ENCODE results near the gene ERC1.

ERC1 gene

GRCh38 chr12:1463073-1463905 is 472.3 kb downstream of the ERC1 start:
- DNase-seq, result no peak

DNA sequence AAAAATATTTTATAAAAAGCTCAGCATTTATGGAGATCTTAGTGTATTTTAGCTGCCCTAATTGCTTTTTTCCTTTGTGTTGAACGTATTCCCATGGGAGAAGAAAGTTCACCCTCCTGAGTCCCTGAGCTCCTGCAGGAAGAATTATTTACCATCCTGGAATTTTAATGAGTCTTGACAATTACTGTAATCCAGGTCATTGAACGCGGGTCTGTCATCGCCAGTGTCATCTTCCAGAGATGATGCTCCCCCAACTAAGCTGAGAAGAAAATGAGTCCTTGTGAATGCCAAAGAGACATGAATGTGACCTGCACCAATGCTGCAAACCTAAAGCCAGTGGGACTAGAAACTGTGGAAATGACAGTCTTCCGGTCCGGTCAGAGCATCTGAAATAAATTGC is 473.9 kb downstream of the ERC1 start:
- no peak for DNase-seq

- no peak for DNase-seq
Observed at GRCh38 chr12:1465990-1466389, 475.0 kb downstream of the ERC1 start.

GRCh38 chr12:1466481-1467154 is 475.6 kb downstream of the ERC1 start:
- no peak for DNase-seq

- DNase-seq, result no peak
Observed at GRCh38 chr12:1467710-1468109, 476.7 kb downstream of the ERC1 start.

- DNase-seq, result no peak
Observed at GRCh38 chr12:1469070-1469469, 478.0 kb downstream of the ERC1 start.

DNA sequence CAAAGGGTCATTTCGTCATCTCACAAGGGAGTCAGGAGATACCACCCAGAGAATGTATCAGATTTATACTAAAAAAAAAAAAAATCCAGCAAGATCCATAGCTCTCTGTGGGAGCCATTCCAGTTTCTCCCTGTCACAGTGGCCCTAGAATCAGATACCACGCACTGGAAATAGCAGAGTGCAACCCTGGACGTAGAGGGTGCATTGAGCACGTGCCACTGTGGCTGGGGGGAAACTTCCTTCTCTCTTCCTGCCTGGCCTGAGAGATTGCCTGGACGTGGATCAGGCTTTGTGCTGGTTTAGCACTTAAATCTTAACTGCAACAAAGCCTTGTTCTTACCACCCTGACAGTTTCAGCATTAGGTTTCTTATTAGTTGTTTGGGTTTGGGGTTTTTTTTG is 479.0 kb downstream of the ERC1 start:
- DNase-seq, result no peak

- no peak for DNase-seq
Observed at GRCh38 chr12:1471224-1471623, 480.2 kb downstream of the ERC1 start.

DNA sequence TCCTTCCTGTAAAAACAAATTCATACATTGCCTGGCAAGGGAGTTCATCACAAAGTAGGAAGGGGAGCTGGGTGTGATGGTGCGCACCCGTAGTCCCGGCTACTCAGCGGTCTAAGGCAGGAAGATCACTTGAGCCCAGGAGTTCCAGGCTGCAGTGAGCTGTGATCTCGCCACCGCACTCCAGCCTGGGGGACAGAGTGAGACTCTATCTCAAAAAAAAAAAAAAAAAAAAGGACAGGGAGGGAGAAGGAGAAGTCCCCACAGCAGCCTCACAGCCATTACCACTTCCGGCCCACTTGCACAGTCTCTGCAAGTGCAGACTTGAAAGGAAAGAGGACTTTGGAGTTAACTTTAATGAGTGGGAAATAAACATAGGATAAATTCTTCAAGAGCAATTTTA is 482.4 kb downstream of the ERC1 start:
- peak in 2 of 5 donors; percentile 2 to 63 for DNase-seq

- DNase-seq, result peak in 1 of 5 donors; percentile 81
Observed at GRCh38 chr12:1474041-1474573, 483.1 kb downstream of the ERC1 start.

GRCh38 chr12:1474574-1475153 is 483.6 kb downstream of the ERC1 start:
- DNase-seq, result no peak

GRCh38 chr12:1479645-1480044 is 488.6 kb downstream of the ERC1 start:
- DNase-seq, result no peak

DNA sequence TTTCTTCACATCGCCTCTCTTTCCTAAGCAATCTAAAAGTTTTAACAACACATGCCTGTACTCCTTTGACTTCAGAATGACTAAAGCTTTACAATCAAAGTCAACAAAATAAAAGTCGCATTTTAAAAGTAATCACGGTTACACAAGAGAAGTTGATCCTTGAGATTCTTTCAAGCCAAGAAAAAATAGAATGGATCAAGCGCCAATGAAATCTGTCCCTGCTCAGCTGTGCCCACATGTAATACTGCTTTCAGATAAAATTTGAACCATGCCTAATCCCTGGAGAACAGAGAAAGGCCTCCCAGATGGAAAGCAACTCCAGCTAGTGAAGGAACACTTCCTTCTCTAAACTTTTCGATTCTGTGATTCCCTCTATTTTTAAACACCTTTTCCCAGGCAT is 490.3 kb downstream of the ERC1 start:
- no peak for DNase-seq

DNA sequence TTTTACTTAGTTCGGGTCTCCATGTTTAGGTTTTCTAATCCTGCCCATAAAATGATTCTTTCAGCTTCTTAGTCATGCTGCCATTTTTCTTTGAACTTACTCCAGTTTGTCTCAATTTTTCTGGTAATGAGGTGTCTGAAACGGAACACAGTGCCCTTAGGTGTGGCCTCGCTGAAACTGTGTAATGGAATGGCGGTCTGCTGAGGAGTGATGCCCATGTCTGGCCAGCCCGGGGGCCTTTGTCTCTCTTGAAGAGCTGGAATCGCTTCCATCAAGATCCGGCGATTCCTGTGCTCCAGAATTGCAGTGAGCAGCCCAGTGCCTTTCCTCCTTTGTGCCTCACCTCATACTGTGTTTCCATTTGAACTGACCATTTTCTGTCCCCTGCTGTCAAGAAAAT is 490.9 kb downstream of the ERC1 start:
- DNase-seq, result no peak

DNA sequence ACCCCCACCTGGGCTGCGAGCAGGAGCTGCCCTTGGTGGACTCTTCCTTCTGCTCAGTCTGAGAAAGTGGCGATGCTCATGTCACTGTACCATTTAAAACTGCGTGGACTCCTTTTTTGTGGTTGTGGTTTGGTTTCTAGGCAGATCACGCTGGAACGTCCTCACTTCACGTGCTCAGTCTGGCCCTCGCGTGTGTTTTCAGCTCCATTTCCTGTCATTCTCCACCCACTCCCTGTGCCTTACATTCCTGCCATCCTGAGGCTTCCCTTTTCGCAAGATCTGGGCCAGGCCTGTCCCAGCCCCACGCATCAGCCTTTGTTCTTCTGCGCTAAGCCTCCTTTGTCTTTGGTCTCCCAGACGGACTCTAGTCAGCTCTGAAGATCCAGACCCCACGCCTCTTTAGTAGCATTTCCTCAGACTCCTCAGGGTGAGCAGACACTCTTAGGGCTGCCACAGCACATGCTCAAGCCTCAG is 497.9 kb downstream of the ERC1 start:
- DNase-seq, result peak in 1 of 5 donors; percentile 24

DNA sequence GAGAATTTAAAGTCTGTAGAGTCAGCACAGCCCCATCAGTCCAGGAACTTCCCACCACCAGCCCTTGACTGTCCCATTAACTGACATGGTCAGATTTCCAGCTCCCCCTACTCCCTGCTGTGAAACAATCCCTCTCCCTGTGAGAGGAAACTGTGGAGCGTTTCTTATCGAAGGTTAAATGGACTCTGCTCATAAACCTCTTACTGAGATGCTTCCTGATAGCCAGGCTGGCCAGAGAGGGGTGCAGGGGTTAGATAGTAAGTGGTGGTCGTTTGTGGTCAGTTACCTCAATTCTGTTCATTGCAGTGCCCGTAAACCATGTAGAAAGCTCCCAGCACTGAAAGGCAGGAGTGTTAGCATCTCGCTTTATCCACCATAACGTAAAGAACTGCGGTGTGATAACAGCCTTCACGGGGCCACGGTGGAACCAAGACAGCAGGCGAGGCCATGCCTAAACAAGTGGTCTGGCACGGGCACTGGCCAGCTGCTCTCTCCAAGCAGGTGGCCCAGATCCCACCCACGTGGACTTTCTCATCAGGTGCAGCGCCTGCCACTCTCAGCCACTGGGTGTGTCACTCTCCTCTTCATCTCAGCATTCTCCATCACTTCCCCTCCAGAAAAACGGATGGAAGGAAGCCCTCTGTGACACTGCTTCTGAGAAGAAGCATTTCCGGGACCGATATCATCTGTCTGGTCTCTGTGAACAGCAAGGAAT is 501.1 kb downstream of the ERC1 start:
- DNase-seq, result no peak

GRCh38 chr12:1493781-1494565 is 502.9 kb downstream of the ERC1 start:
- DNase-seq, result no peak

- no peak for DNase-seq
Observed at GRCh38 chr12:1494856-1495255, 503.8 kb downstream of the ERC1 start.

DNA sequence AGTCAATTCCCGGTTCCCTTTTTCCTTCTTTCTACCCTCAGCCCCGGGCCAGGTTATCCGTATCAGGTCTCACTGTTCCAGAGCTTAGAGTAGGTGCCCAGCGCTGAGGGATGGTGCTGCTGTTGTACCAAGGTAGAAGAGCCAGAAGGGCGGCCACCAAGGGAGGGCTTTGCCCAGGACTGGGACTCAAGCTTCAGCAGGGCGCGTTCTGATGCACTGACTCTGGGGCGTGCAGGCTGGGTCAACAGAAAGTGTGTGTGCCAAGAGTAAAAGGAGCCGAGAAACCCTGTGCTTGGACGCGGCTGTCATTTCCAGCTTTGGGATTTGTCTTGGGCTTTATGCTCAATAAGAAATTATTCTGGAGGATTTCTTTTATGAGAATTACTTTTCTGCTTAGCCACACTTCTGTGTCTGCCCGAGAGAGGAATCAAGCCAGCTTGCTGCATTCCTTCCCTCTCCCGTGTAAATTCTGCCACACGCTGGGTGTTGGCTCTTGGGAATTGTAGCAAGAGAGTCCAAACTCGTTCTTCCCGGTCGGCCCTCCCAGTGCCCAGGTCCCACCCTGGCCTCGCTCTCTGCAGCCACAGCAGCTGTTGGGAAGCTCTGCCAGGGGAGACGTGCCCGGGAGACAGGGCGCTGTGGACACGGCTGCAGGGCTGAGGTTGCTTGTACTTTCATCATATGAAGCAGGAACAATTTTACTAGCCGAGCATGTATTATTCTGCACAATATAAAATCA is 505.3 kb downstream of the ERC1 start:
- no peak for DNase-seq

DNA sequence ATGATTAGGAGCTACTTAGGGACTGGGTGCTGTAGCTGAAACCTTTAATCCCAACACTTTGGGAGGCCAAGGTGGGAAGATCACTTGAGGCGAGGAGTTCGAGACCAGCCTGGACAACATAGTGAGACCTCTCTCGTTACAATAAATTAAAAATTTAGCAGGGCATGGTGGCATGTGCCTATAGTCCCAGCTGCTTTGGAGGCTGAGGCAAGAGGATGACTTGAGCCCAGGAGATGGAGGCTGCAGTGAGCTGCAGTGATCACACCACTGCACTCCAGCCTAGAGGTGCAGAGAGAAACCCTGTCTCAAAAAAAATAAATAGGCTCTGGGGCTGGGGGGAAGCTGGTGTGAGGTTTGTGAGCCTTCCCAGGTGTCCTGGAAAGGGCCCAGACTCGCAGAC is 506.1 kb downstream of the ERC1 start:
- DNase-seq, result no peak

- no peak for DNase-seq
Observed at GRCh38 chr12:1498199-1498740, 507.2 kb downstream of the ERC1 start.
